Stimulated activated naive CD4-positive, alpha-beta T cell (primary cell): ENCODE data around the gene PAQR8.
"Not testable (repeated sequence)": the region's sequence is repeated elsewhere in the genome, so short reads cannot be mapped to it uniquely, and the experiment has no call there.

ENCODE experiments used
- DNase-seq, 6 experiments: peaks; one replicate each; lab custom pipeline; 2025; lab: John Stamatoyannopoulos, UW

Gene PAQR8

GRCh38 chr6:52410979-52411378 lies 49.0 kb downstream of the PAQR8 start:
- no peak for DNase-seq

- no peak for DNase-seq
These were observed 50.0 kb downstream of the PAQR8 start for GRCh38 chr6:52411911-52412310.

- no peak for DNase-seq
These were observed 53.4 kb downstream of the PAQR8 start for GRCh38 chr6:52415333-52415732.

DNA sequence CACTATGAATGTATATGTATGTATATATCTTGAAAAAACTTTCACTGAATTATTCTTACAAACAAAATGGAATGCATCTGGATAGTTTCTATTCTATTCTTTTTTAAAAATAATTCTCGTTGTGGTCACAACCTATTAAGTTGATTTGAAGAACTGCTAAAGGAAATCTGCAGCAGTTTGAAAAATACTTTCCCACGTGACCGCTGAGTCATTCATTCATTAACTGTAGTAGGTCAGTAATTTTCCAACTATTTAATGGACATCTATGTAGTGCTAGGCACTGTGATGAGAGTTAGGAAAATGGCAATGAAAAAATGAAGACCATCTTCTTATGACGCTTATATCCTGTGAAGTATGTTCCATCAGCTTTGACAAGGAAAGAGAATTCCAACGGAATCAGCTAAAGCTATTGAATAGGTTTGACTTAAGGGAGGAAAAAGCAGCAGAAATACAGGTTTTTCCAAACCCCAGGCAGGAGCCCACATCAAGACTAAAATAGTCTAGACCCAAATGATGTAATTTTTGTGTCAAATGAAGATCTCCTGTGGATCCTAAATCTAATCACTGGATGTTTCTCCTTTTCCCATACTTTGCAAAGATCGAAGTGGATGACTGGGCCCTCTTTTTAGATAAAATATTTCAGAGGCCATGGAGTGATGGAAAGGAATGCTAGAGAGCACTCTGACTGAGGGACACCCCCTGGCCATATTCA lies 54.1 kb downstream of the PAQR8 start:
- no peak for DNase-seq

GRCh38 chr6:52416629-52417151 lies 54.7 kb downstream of the PAQR8 start:
- peak in 4 of 6 experiments; percentile 12 to 78 (median 69) for DNase-seq

GRCh38 chr6:52417675-52418111 lies 55.7 kb downstream of the PAQR8 start:
- DNase-seq, result no peak

- DNase-seq, result no peak
These were observed 56.7 kb downstream of the PAQR8 start for GRCh38 chr6:52418606-52419005.

GRCh38 chr6:52419809-52420667 lies 58.1 kb downstream of the PAQR8 start, which contains the start of gene EFHC1:
Gene EFHC1 (plus strand): TSS chr6:52420342. CDS start chr6:52420411, 69 bp downstream.
- peak; percentile 95 to 96 (median 96) for DNase-seq

DNA sequence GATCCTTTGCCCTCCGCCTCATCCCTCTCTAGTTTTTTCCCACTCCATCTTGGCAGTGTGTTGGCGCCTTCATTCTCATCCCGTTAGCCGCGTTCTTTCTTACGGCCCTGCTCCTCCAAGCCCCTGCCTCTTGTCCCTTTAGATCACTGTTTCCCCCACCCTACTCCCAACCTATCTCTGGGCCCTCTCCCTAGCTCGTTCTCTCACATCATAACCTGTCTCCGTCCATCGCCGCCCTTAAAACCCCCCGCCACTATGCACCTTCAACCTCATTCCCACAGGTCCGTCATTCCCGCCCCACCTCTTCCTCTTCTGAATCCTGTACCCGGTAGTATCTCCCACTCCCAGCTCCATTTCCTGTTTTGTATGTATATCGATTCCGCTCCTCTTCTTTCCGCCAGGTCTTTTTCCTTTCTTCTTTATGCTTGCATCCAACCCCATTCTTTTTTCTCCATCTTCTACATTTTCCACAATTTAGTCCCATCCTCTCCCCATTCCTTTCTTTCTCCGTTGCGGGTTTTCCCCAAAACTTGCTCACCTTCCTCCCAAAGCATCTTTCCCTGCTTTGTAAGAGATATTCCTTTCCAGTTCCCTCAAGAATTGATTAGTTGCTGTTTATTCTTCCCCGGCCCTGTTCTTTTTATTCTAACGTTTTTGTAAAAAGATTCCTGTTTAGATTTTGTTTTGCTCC lies 58.9 kb downstream of the PAQR8 start:
- peak in 1 of 6 experiments; percentile 38 for DNase-seq

DNA sequence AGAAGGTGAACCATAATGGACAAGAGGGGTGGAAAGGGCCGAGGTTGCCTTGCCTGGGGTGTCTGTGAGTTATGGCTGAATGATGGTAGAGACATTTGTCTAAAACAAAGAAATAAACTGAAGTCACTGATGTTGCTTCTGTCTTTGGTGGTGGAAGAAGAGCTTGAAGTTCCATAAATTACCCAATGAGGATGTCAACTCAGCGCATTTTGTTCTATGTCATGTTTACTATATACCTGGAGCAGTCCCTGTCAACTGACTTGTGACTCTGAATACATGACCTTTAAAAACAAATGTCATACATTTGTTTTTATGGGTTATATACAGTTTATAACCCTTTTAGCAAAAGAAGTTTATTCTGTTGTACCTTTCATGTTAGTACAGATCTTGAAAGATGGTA lies 60.2 kb downstream of the PAQR8 start:
- DNase-seq, result no peak

GRCh38 chr6:52423448-52423847 lies 61.5 kb downstream of the PAQR8 start:
- DNase-seq, result no peak

DNA sequence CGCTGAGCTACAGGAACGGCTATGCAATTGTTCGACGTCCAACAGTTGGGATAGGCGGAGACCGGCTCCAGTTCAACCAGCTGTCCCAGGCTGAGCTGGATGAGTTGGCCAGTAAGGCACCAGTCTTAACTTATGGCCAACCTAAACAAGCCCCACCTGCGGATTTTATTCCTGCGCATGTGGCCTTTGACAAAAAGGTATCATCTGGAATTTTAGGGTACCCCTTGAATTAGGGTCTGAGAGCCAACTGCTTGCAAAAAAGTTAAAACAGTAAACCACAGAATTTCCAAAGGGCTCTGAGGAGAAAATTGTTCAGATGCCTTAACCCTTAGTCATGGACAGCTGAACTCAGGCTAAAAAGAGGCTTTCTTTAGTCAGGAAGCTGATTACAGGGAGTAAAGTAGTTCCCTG lies 62.0 kb downstream of the PAQR8 start:
- DNase-seq, result no peak

- DNase-seq, result no peak
These were observed 62.6 kb downstream of the PAQR8 start for GRCh38 chr6:52424513-52424912.

- no peak for DNase-seq
These were observed 64.7 kb downstream of the PAQR8 start for GRCh38 chr6:52426667-52427066.

DNA sequence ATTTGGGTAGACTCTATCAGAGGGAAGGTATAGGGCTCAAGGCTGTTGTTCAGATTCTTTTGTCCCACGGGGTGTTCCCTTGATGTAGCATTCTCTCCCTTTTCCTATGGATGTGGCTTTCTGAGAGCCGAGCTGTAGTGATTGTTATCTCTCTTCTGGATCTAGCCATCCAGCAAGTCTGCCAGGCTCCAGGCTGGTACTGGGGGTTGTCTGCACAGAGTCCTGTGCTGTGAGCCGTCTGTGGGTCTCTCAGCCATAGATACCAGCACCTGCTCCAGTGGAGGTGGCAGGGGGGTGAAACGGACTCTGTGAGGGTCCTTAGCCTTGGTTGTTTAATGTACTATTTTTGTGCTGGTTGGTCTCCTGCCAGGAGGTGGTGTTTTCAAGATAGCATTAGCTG lies 71.3 kb downstream of the PAQR8 start:
- not testable (repeated sequence) for DNase-seq

GRCh38 chr6:52435345-52435744 lies 73.4 kb downstream of the PAQR8 start:
- DNase-seq, result no peak

GRCh38 chr6:52438926-52439325 lies 77.0 kb downstream of the PAQR8 start:
- DNase-seq, result no peak

- no peak for DNase-seq
These were observed 92.6 kb downstream of the PAQR8 start for GRCh38 chr6:52454556-52454955.

DNA sequence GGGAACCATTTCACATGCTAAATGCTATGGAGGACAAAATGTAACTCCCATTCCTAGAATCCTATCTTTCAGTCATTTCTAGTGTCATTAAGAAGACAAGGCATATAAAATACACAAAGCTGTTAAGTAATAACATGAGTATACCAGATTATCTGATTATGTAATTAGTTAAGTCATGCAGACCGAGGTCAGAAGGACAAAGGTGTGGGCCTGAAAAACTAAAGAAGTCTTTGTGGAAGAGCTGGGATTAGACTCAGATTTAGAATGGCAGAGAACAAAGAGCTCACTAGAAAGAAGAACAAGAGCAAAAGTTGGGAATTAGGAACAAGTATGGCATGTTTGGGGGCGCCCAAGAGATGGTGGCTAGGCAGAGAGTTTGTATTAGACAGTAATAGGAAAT lies 95.1 kb downstream of the PAQR8 start:
- DNase-seq, result no peak
